Renal cortex interstitium (tissue), 11 donors: ENCODE data around the gene STARD7. TPM values are rescaled to one million over a fixed set of nuclear protein-coding genes. Genes with fewer than 3 reads are reported as not detected.

Experiments used
- DNase-seq, 11 donors: peaks; one replicate each; pipeline ENCODE4 v3.0.0-alpha.2; 2013; ENCODE audit warnings: low read depth in 9 of 11, low spot score in 4 of 11; ENCODE audit errors: extremely low read depth in 1 of 11
- polyA plus RNA-seq, 3 donors: library from polyadenylated mRNA; unstranded; fragments of 120-200 nt; gene quantifications; one replicate each; pipeline ENCODE4 v1.2.1, GENCODE V29; 2013; ENCODE audit not compliant: insufficient read length in 3 of 3

STARD7 gene
- polyA plus RNA-seq, 3 donors = 135 to 159 (median 141) TPM

GRCh38 chr2:96207073-96207773 is 1.4 kb downstream of the STARD7 start:
- DNase-seq = no peak

- DNase-seq = no peak
Measured at GRCh38 chr2:96205888-96206287, 2.7 kb downstream of the STARD7 start.

- no peak for DNase-seq
Measured at GRCh38 chr2:96204836-96205624, 3.6 kb downstream of the STARD7 start.

- DNase-seq = no peak
Measured at GRCh38 chr2:96203130-96204028, 5.2 kb downstream of the STARD7 start.

- no peak for DNase-seq
Measured at GRCh38 chr2:96202152-96202854, 6.3 kb downstream of the STARD7 start.

- DNase-seq = no peak
Measured at GRCh38 chr2:96201338-96201737, 7.3 kb downstream of the STARD7 start.

GRCh38 chr2:96198921-96199320 is 9.7 kb downstream of the STARD7 start:
- no peak for DNase-seq

GRCh38 chr2:96197546-96198255 is 10.9 kb downstream of the STARD7 start:
- DNase-seq = no peak

GRCh38 chr2:96195410-96196066 is 13.1 kb downstream of the STARD7 start:
- DNase-seq = no peak

- no peak for DNase-seq
Measured at GRCh38 chr2:96191937-96192670, 16.5 kb downstream of the STARD7 start.

GRCh38 chr2:96188821-96189526 is 19.7 kb downstream of the STARD7 start:
- DNase-seq = no peak

GRCh38 chr2:96186562-96186961 is 22.1 kb downstream of the STARD7 start:
- no peak for DNase-seq

GRCh38 chr2:96185516-96185915 is 23.1 kb downstream of the STARD7 start:
- DNase-seq = no peak

GRCh38 chr2:96184989-96185388 is 23.6 kb downstream of the STARD7 start:
- no peak for DNase-seq

- no peak for DNase-seq
Measured at GRCh38 chr2:96184188-96184587, 24.4 kb downstream of the STARD7 start.

GRCh38 chr2:96181529-96181928 is 27.1 kb downstream of the STARD7 start:
- no peak for DNase-seq

GRCh38 chr2:96180521-96180920 is 28.1 kb downstream of the STARD7 start:
- no peak for DNase-seq
